ENCODE measurements around the gene CCDC136.
A peak's percentile ranks its signal among the peaks of the same experiment; 100 is the strongest.

Gene CCDC136

DNA sequence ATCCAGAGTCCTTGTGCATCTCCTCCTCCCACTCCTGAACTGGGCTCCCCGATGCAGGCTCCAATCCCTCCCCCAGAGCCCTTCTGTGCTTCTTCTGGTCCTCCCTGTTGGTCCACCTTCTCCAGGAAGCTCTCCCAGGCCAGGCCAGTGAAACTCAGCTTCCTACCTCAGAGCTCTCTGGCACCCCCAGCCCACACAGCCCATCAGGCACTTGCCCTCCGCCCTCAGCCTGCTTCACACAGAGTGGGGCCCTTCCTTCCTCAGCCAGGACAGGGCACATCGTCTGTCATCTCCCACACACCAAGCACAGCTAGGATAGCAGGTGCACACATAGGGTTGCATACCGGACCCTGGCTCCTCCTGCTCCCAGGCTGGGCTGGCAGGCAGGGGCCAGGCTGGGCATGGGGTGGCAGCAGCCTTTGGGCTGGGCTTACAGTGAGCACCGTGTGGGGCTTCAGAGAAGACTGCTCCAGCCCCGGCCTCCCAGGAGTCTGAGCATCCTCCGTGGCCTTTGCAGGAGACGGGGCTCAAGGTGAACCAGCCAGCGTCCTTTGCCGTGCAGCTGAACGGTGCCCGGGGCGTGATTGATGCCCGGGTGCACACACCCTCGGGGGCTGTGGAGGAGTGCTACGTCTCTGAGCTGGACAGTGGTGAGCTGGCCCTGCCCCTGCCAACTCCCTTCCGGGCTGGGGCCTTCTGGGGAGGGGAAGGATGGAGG is 64.4 kb downstream of the CCDC136 start:
- TF ChIP-seq CTCF (IDR thresholded peaks at IDR 0.05; ENCODE audit: insufficient read depth, low read length, missing control alignments), result no peak
- H3K4me3 ChIP-seq (ENCODE audit: low read depth, low read length), result no peak overlapping the region
- ChIA-PET CTCF (interaction anchor here (1.0 to 1.9 kb wide), 2 partner anchors 9 to 13 kb away, joined by 3 to 16 read pairs; no protein-coding TSS in a partner anchor), POLR2A (interaction anchor here (1.1 kb wide), 1 partner anchor 23 kb away, joined by 3 read pairs; no protein-coding TSS in a partner anchor)
- no peak for DNase-seq (ENCODE audit: low read depth, low spot score)

- TF ChIP-seq CTCF (IDR thresholded peaks at IDR 0.05; ENCODE audit: insufficient read depth, low read length, missing control alignments), result no peak
- ChIA-PET CTCF (interaction anchor here (6.1 to 17.9 kb wide), 2 partner anchors 16 to 24 kb away, joined by 48 to 203 read pairs; no protein-coding TSS in a partner anchor), POLR2A (no interaction called here)
- no peak for DNase-seq (ENCODE audit: low read depth, low spot score)
- no peak overlapping the region for H3K4me3 ChIP-seq (ENCODE audit: low read depth, low read length)
These were observed 66.8 kb downstream of the CCDC136 start for GRCh38 chr7:128858380-128859231.

DNA sequence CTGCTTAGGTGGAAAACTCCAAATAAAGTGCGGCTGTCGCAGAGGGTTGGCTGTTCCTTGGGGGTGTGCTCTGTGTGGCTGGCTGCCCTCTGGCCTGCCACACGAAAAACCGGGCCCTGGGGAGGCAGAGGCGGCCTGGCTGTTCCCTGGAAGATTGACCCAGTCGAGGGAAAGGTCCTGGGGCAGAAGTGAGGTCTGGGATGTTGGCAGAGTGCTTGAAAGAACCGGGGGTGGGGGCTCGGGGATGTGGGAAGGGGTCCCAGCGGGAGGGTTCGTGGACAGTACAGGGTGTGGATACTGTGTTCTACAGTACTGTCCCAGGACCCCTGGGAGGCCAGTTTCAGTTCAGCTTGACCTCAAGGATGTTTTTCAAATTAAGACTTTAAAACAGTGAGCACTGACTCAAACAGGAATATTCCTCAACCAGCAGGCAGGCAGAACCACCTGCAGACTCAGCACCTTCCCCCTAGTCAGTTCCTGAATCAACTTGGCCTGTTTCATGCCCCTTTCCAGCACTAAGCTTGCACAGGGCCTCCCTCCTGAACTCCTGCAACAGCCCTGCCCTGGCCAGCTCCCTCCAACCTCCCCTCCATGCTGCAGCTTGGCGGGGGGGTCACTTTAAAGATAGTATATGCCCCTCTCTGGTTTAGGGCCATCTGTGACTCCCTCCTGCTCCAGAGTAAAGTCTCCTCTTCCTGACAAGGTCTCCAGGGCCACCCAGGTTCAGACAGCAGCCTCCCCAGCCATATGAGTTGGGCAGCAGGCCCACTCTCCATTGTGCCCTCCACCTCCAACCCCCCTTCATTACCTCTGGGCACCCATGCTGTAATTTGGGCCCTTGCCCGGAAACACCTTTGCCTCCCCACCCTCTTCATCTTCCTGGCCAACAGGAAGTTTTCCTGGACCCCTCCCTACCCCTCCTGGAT is 67.7 kb downstream of the CCDC136 start:
- POLR2A ChIA-PET, result interaction anchor here (0.8 to 1.1 kb wide), 2 partner anchors 9 to 30 kb away, joined by 3 read pairs; no protein-coding TSS in a partner anchor
- no peak overlapping the region for H3K4me3 ChIP-seq (ENCODE audit: low read depth, low read length)
- CTCF ChIA-PET, result interaction anchor here (1.1 to 17.9 kb wide), 4 partner anchors 13 to 233 kb away, joined by 7 to 203 read pairs (median 28); no protein-coding TSS in a partner anchor
- TF ChIP-seq CTCF (IDR thresholded peaks at IDR 0.05; ENCODE audit: insufficient read depth, low read length, missing control alignments), result no peak
- no peak for DNase-seq (ENCODE audit: low read depth, low spot score)

DNA sequence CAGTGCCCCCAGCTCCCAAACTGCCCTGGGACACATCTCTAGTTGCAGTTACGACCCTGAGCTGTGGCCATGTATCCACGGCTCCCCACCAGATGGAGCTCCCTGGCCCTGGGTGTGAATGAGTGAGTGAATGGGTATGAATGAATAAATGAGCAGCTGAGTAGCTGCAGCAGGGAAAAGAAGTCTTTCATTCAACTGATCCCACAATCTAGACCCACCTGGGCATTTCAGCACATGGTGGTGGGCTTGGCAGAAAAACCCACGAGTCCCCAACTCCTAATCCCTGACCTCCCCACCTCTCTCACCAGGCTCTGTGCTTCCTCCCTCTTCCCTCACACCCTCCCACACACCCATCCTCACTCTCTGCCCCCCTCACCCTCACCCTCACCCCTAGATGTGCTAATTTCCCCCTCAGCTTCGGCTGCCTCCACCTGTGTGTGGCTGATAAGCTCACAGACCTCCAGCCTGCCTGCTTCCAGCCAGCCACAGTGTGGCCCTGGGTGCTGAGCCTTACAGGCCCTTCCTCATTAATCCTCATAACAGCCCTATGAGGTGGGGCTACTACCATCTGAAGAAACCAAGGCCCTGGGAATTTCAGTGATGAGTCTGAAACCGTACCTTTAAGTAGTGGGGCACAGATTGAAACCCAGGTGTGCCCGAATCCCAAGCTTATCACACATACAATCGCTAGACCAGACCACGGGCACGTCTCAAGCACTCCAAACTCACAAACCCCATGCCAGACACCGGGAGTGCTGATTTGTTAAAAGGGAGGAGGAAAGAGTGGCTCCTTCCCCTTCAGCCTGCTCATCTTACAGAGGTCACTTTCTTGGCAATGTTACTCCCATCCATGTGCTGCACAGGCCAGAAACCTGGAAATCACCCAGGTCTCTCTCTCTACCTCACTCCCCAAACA is 68.6 kb downstream of the CCDC136 start:
- DNase-seq (ENCODE audit: low read depth, low spot score), result no peak
- POLR2A ChIA-PET, result interaction anchor here (0.6 to 1.6 kb wide), 5 partner anchors 10 to 31 kb away, joined by 3 to 5 read pairs (median 3); no protein-coding TSS in a partner anchor

More for the DNA sequence above, 68.6 kb downstream of the CCDC136 start:
- CTCF ChIA-PET, result interaction anchor here (1.1 to 17.9 kb wide), 4 partner anchors 12 to 232 kb away, joined by 7 to 203 read pairs (median 28); no protein-coding TSS in a partner anchor
- peak; percentile 18 for TF ChIP-seq CTCF (IDR thresholded peaks at IDR 0.05; ENCODE audit: insufficient read depth, low read length, missing control alignments)
- no peak overlapping the region for H3K4me3 ChIP-seq (ENCODE audit: low read depth, low read length)
